Limb (tissue), 2 donors: ENCODE data around the gene RASGRF1.
A peak's percentile ranks its signal among the peaks of the same experiment; 100 is the strongest.
"Not testable (repeated sequence)": the region's sequence is repeated elsewhere in the genome, so short reads cannot be mapped to it uniquely, and the experiment has no call there.

ENCODE experiments used
- DNase-seq, 2 donors: peaks; one replicate each; pipeline ENCODE4 v3.0.0-alpha.2; 2016; ENCODE audit errors: extremely low spot score in 2 of 2

Gene RASGRF1, protein sequence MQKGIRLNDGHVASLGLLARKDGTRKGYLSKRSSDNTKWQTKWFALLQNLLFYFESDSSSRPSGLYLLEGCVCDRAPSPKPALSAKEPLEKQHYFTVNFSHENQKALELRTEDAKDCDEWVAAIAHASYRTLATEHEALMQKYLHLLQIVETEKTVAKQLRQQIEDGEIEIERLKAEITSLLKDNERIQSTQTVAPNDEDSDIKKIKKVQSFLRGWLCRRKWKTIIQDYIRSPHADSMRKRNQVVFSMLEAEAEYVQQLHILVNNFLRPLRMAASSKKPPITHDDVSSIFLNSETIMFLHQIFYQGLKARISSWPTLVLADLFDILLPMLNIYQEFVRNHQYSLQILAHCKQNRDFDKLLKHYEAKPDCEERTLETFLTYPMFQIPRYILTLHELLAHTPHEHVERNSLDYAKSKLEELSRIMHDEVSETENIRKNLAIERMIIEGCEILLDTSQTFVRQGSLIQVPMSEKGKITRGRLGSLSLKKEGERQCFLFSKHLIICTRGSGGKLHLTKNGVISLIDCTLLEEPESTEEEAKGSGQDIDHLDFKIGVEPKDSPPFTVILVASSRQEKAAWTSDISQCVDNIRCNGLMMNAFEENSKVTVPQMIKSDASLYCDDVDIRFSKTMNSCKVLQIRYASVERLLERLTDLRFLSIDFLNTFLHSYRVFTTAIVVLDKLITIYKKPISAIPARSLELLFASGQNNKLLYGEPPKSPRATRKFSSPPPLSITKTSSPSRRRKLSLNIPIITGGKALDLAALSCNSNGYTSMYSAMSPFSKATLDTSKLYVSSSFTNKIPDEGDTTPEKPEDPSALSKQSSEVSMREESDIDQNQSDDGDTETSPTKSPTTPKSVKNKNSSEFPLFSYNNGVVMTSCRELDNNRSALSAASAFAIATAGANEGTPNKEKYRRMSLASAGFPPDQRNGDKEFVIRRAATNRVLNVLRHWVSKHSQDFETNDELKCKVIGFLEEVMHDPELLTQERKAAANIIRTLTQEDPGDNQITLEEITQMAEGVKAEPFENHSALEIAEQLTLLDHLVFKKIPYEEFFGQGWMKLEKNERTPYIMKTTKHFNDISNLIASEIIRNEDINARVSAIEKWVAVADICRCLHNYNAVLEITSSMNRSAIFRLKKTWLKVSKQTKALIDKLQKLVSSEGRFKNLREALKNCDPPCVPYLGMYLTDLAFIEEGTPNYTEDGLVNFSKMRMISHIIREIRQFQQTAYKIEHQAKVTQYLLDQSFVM (N-terminal part only)

DNA sequence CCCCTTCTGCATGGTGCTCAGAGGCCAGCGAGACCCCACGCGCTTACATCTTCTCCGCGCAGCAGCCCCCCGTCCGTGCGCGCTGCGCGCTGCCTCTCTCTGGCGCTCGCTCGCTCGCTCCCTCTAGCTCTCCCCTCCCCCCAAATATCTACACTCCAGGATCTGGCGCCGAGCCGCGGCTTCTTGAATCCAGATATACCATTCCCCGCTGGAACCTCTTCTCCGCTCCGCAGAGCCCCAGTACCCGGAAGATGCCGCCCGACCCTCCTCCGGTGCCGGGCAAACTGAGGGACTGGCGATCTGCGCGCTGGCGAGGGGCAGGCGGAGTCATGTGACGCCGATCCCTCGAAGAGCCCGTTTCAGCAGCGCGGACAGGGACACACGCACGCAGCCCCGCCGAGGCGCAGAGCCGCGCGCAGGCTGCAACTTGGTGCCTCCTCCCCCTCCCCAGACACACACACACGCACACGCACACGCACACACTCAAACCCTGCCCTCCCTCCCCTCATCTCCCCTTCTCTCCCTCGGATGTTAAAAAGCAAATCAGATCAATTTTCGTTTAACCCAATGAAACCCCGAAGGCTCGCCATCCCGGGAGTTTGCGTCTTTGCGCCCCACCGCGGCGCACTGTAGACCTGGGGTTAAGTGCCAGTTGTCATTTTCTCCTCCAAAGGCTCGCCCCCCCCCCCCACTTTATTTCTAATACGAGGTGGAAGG, at the start of gene RASGRF1:
RASGRF1 (minus strand) TSS at position 294 of the 717 bp plus-strand sequence; CDS start at position 12, 282 bp downstream.
- DNase-seq = peak in 1 of 2 donors; percentile 72

DNA sequence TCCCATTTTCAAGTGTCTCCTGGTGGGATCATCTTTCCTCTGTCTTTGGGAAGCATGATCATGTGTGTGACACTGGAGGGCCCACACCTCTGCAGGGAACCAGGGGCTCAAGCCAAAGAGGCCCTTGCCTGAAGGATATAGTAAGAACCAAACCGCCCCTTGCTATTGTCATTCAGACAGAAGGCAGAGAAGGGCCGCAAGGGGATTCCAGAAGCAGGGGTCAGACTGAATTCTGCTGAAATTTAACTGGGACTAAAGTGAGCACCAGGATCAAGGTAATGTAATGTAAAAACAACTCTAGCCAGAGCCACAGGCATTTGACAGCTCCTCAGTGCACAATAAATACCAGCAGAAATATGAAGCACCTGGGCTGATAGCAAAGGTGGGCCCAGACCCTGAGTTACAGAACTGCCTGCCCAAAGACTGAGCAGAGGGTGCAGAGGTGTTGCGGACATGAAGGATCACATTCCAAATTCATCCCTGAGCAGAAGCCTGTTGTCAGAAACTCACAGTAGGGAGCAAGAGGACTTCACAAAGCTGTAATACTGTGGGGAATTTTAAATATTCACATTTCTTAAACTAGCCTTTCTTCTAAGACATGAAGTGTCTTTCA, 46.0 kb upstream of the RASGRF1 start:
- no peak for DNase-seq

DNA sequence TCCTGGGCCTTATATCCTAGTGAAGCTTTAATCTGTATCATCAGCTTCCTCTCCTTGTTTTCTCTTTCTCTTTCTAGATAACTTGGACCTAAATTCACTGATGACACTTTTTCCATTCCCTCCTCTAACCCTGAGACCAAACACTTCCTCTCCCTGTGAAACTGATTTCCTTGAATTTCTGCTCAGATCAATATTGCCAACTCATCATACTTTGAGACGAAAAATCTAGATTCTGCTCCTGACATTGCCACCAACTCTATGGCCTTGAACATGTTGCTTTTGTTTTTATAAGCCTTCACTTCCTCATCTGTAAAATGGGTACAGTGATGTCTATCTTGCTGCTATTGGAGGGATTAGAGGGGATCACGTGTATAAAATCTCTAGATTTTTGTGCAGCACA, 42.7 kb upstream of the RASGRF1 start:
- DNase-seq = no peak

DNA sequence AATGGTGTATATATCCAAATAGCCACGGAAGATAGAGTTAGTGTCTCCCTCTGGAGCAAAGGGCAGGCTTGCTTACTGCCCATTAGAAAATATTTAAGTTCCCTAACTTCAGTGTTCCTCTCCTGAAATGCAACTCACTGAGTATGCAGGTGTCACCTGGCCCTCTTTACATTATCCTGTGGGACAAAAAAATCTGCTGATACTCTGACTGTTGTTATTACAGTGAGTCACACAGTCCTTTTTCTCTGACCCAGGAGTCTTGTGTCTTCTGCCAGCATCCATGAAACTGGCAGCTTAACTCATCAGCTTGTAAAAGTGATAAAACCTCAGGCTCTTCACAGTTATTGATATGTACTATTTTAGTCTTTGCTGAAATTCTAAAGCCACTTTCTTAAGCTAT, 42.2 kb upstream of the RASGRF1 start:
- no peak for DNase-seq

DNA sequence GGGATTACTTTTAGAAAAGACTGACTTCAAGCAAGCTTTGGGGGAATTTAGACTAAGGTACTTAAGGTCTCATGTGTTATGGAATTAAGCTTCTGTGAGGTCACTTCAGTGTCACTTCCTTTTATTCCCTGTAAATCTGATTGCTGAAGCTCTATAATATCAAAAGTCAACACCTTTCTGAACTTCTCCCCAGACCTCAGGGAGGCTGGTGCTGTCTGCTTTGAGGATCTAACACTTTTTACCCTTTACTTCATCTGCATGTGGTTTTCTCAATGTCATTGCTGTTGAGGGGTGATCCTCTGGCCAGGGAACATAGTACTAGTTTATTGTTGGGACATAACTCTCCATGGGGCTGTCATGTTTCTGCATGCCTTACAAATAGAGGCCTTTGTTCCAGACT, 41.8 kb upstream of the RASGRF1 start:
- no peak for DNase-seq

DNA sequence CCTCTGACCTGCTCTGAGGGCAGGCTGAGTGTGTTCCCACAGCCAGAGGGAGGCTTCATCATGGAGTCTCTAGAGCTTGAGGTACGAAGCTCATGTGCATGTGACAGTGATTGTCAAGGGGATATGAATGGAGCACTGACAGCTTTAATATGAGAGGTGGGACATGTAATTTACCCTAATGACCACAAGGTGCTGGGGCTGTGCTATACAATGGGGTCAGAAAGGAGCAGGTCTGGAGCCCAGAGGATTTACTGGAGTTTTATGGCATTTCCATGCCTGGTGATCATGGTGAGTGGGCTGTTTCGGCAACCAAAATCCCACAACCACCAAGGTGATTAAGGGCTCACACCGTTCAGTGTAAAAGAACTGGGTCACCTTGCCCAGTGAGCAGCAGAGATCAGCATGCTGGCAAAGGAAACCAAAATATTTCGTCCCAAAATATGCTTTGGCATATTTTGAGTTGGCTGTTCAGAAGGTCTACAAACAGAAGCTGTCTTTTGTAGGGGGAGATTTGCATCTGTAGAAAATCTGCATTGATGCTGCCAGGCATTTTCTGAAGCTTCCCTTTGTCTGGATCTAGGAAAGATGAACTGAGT, 40.1 kb upstream of the RASGRF1 start:
- no peak for DNase-seq

DNA sequence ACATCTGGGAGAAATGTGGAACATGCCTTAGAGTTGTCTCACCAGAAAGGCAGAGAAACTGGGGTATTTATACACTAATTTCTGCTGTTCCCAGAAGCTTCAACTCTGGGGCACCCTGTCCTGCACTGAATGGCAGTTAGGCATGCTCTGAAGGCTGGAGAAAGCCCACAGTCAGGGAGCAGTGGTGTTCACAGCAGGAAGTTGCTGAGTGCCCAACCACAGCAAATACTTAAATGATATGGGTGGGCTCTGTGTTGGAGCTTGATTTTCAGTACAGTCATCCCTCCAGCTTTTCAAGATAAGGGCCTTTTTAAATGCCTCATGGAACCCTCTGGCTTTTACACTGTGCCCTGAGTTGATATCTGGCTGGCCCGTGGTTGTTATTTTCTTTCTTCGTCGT, 38.7 kb upstream of the RASGRF1 start:
- DNase-seq = no peak

DNA sequence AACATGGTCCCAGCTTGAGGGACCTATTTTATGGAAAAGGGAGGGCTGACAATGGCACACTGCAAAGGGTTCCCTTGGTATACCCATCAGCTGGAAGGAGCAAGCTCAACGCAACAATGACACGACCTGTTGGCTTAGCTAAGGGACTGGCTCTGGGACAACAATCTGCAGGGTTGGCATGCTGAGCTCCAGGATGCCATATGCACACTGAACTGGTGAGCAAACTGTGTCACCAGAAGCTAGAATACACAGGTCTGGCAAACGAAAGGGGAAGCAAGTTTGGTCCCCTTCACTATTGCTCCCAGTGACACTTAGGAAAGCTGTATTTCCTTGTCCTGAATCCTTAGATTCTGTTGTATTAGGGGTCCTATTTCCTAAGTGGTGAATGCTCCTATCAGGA, 38.0 kb upstream of the RASGRF1 start:
- DNase-seq = no peak

DNA sequence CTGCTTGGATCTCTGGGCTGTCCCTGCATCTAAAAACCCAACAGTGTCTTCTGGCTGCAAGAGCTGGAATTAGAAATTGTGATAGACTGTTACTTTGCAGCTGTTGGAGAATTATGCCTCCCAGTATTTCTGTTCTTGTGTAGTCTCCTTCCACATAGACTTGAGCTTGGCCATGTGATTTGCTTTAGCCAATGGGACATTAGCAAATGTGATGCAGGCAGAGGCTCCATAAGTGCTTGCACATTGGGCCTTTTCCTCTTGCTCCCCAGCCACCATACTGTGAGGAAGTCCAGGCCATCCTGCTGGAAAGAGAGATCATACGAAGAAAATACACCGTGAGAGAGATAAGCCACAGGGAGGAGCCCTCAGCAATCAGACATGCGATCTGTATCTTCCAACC, 33.8 kb upstream of the RASGRF1 start:
- no peak for DNase-seq

DNA sequence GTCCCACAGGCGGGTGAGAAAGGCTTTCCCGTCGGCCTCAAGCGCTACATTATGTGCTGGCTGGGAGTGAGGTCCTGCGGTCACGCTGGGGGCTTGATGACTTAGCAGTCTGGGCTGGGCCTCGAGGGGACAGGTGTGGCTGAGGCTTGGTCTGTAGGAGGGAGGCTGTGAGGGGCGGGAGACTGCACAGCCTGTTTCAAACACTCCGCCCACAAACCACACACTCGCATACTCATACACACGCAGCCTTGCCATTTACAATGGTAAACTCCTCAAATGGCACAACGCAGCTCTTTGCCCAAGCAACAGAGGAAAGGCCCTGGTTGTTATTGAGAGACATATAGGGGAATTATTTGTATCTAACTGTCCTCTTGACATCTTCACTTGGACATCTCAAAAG, 32.4 kb upstream of the RASGRF1 start:
- no peak for DNase-seq

DNA sequence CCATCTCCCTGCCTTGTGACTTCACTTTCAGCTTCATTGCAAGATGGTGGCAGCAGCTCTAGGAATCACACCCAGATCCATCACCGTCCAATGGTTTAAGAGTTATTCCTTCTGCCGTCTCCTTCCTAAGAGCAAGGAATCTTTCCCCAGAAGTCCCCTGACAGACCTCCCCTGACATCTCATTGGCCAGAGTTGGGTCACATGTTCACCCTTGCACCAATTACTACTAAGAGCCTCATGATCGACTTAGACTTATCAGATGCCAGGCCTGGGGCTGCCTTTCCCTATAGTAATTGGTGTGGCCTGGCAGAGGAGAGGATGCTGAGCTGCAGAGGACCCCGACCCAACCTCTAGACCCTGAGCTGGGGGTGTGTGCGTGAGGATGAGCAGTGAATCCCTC, 31.8 kb upstream of the RASGRF1 start:
- DNase-seq = no peak

DNA sequence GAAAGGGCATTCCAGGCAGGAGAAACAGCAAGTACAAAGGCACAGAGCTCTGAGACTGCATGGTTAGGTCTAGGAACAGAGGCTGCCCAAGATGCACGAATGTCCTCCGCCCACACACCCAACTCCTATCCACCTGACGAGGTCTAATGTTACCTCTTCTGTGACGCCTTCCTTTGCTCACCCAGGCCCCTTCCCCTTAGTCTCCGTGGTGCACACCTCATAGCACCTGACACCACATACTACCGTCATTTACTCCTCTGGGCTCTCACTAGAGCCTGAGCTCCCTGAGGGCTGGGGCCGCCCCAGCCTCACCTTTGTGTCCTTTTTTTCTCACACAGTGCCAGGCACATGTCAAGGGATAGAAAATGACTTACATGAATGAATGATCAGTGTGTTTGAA, 31.0 kb upstream of the RASGRF1 start:
- no peak for DNase-seq

DNA sequence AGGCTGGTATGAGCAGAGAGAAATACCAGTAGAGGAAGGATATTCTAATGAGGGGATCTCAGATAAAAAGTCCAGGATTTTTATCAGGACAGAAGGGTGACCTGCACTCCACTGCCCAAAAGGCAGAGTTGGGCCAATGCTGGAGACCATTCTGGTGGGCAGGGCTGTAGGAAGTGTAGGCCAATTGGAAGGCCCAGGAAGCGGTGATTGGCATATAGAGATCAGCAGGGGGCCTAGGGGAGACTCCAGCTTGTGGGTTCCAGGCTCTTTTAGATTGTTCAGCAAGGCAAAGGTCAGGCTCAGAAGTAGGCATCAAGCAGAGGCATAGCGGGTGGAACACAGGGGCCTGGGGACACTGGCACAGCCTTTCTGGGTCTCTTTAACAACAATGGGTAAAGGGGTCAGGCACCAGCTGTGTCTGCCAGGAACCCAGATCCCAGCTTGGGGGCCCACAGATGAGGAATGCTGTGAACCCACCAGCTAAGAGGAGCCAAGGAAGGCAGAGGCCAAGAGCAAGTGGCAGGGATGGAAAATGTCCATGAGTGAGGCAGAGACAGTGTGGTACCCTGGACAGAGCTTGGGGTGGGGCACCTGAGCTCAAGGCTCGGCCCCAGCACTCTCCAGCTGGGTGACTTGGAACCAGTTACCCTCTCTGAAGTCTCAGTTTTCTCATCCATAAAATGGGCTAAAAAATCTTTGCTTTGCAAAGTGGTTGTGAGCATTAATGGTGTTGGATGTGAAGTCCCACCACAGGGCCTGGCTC, 27.0 kb upstream of the RASGRF1 start:
- no peak for DNase-seq

DNA sequence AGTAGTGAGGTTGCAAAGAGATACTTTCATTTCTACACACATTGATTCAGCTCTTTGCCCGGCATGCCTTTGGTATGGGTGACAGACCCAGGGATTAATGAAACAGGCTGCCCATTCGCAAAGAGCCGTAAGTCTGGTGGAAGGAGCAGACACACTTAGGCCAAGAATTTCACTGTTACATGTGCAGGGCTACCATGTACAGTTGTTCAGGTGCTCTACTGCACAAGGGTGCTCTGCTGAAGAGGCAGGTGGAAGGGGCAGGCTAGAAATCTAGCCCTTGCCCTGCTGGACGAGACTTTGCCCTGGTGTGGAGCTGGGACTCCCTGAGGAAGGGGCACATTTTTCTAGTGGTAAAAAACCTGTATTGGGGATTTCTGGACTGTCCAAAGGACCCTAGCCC, 26.2 kb upstream of the RASGRF1 start:
- no peak for DNase-seq

DNA sequence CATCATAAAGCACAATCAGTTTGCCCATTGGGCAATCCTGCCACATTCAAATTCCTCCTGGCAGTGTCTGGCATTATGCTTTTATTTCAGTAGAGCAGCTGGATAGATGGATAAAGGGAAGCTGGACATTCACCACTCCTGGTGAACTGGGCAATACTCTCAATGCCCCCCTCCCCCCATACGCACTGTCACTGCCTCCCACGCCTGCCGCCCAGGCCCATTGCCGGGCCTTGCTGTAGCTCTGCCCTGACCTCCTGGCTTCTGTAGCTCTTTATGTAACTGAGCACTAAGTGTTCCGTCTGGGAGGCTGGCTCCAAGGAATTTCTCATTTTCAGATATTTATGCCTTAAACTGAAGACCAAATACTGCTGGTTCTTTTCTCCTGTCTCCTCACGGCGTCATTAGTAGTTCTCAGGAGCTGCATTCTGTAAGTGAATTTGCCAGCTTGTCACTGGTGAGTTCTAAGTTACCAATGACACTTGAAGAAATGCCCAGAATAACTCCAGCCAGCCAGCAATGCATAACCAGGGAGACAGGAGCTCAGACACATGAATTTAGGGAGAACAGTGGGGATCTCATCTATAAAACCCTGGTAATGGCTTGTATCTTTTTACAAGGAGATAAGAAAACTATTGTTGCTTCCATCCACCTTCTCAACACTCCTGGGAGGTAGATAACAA, 25.5 kb upstream of the RASGRF1 start:
- no peak for DNase-seq

DNA sequence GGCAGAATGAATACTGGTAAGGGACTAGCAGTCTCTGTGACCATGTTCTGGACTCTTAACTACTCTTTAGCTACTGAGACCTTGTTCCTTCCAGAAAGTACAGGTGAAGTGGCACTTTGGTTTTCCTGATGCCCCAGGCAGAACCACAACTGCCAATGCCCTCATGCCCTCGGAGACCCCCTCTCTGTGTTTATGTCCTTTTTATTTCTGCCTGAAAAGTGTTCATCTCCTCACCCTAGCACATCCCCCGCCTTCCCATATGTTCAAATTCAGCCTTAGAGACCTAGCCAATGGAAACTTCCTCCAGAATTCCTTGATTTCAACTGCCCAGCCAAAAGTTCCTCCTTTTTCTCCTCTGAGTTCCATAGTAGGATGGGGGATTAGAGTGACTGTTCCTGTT, 23.3 kb upstream of the RASGRF1 start:
- DNase-seq = no peak

DNA sequence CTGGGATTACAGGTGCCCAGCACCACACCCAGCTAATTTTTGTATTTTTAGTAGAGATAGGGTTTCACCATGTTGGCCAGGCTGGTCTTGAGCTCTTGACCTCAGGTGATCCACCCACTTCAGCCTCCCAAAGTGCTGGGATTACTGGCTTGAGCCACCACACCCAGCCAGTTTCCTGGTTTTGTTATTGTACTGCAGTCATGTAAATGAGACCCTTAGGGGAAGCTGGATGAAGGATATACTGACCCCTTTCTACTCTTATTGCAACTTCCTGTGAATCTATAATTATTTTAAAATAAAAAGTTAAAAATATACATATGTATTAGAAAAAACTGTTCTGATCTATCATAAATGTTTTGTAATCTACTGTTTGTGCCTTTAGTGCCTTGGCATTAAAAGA, 20.8 kb upstream of the RASGRF1 start:
- DNase-seq = not testable (repeated sequence)

DNA sequence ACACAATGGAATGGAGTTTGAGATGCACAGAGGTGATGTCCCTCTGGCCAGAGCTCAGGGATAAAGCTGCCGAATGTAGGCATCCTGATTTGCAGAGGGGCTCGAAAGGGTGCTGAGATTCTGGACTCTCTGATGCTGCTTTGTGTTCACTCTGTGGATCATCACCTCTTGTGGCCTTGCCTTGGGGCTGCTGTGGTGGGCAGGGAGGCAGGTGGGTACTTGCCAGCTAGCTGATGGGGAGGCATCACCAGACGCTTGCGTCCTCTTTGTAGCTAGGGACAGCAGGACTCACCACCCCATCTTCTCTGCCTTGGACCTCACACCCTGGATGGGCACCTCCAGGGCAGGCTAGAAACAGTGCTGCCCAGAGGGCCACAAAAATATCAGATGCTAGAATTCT, 14.6 kb upstream of the RASGRF1 start:
- DNase-seq = no peak

DNA sequence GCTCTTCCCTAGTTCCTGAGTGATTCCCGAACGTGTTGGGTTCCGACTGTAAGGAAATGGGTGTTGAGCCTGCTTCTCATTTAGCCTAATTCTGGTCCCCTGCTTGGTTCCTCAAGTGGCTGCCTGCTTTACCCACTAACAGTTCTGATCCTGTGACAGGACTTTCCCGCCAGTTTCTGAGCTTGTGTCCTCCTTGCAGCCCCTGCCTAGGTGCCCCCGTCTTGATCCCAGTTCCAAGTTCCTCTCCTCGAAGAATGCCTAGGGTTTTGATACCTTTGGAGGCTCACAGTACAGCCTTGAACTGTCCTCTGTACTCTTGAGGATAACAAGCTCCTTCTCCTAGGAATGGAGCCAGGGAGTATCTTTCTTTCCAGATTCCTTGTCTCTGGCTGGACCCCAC, 12.0 kb upstream of the RASGRF1 start:
- DNase-seq = no peak
